Measurements from ENCODE around the gene IGSF3. TPM values are rescaled to one million over a fixed set of nuclear protein-coding genes. Genes with fewer than 3 reads are reported as not detected.
A peak's percentile ranks its signal among the peaks of the same experiment; 100 is the strongest.

IGSF3 gene
- total and polyA plus RNA-seq, 2 of the 8 experiments (the other 6 are each of a cell fraction or from before 2014, with no cell fraction given), result 30.0 to 32.2 TPM

GRCh38 chr1:116709666-116710167 lies 42.2 kb upstream of the IGSF3 start:
- H3K9me3 ChIP-seq (ENCODE audit: insufficient read depth in 2 of 2, low read depth in 1 of 2, low read length in 1 of 2), result peaks cover 0 to 9% of the 10 kb centered on the region in 2 experiments; a peak in 1 of 4 replicates
- H3K23me2 ChIP-seq (ENCODE audit: low read depth, low read length), result no peaks in the 10 kb centered on the region
- H2AK5ac ChIP-seq (ENCODE audit: low read depth, low read length), result no peak overlapping the region
- no peak overlapping the region for H4K91ac ChIP-seq (replicated peaks; ENCODE audit: insufficient read length, low read length)
- TF ChIP-seq GABPA (IDR thresholded peaks at IDR 0.05; ENCODE audit: borderline replicate concordance, insufficient read depth, low read length) (no peak), CBX8 (IDR thresholded peaks at IDR 0.05; ENCODE audit: borderline replicate concordance, low read depth, low read length) (no peak), CREB1 (IDR thresholded peaks at IDR 0.05) (no peak)
- no peak overlapping the region for H2BK12ac ChIP-seq (ENCODE audit: low read depth, low read length)
- no peak overlapping the region for H2BK20ac ChIP-seq (ENCODE audit: low read length)
- no peak overlapping the region for H2BK120ac ChIP-seq (replicated peaks; ENCODE audit: low read depth, low read length)
- no peaks in the 10 kb centered on the region for H4K20me1 ChIP-seq (replicated peaks in 1 of 2; ENCODE audit: control insufficient read depth in 1 of 2, insufficient read depth in 2 of 2, low read length in 2 of 2)
- ChIA-PET POLR2A (ENCODE audit: partially characterized antibody) (no interaction called here), CTCF (ENCODE audit: partially characterized antibody) (interaction anchor here (0.6 to 3.0 kb wide), 3 partner anchors 11 to 37 kb away, joined by 3 to 17 read pairs (median 6); no protein-coding TSS in a partner anchor)
- H4K8ac ChIP-seq (ENCODE audit: extremely low read depth, insufficient read depth, low read length), result no peak overlapping the region
- H3K27me3 ChIP-seq (replicated peaks in 1 of 4; ENCODE audit: control insufficient read depth in 3 of 4, extremely low read depth in 1 of 4, insufficient read depth in 3 of 4, low read length in 3 of 4), result no peaks in the 10 kb centered on the region
- H3K36me3 ChIP-seq (ENCODE audit: control insufficient read depth in 2 of 4, insufficient read depth in 4 of 4, low read length in 3 of 4), result no peaks in the 10 kb centered on the region
- DNase-seq (ENCODE audit: low read depth in 1 of 2, low spot score in 2 of 2), result no peak
- peaks cover 6 to 22% (median 9%) of the 10 kb centered on the region in 4 experiments for H3K4me1 ChIP-seq (replicated peaks in 1 of 4; ENCODE audit: control insufficient read depth in 3 of 4, insufficient read depth in 4 of 4, low read length in 3 of 4)
- H2BK15ac ChIP-seq (ENCODE audit: low read length), result no peak overlapping the region
- H2AFZ ChIP-seq (ENCODE audit: low read length), result no peak overlapping the region
- H4K5ac ChIP-seq (ENCODE audit: insufficient read length, low read depth, low read length), result no peak overlapping the region
- no peak overlapping the region for H3K23ac ChIP-seq (ENCODE audit: insufficient read length)
- 93% methylated on average over 7 of the region's 7 CpGs; no CpG with 5 or more reads in 1 of the 2 experiments for WGBS, 2 experiments (ENCODE audit: extremely low coverage in 1 of 2, insufficient coverage in 1 of 2, insufficient read length in 1 of 2, insufficient replicate concordance in 2 of 2, low coverage in 1 of 2, low lambda C conversion rate in 2 of 2, missing lambda C conversion rate in 1 of 2)
- no peak overlapping the region for H3K9ac ChIP-seq (replicated peaks in 1 of 4; ENCODE audit: extremely low read depth in 1 of 4, low read depth in 3 of 4, low read length in 3 of 4)
- no peaks in the 10 kb centered on the region for H3K79me2 ChIP-seq (ENCODE audit: control insufficient read depth in 1 of 2, insufficient read depth in 2 of 2, low read length in 2 of 2)
- no peak overlapping the region for H3K18ac ChIP-seq (ENCODE audit: extremely low read depth, low read length)
- no peak overlapping the region for H3K27ac ChIP-seq (ENCODE audit: low read depth, low read length)
- H3K4me3 ChIP-seq (ENCODE audit: extremely low read depth in 1 of 4, insufficient read depth in 2 of 4, low read depth in 3 of 4, low read length in 4 of 4), result no peak overlapping the region
- no peak overlapping the region for H2BK5ac ChIP-seq (ENCODE audit: low read depth, low read length)
- no peak for FAIRE-seq
- H3K14ac ChIP-seq (ENCODE audit: insufficient read length), result no peak overlapping the region
- no peak overlapping the region for H3K56ac ChIP-seq (replicated peaks; ENCODE audit: insufficient read length, low read depth, low read length)
- peak overlapping the region; percentile 70 for H3K4ac ChIP-seq (replicated peaks; ENCODE audit: insufficient read length, low read depth, low read length)
- H3K79me1 ChIP-seq (ENCODE audit: low read depth, low read length), result no peaks in the 10 kb centered on the region
- H3K4me2 ChIP-seq (ENCODE audit: insufficient read depth in 1 of 2, low read depth in 2 of 2, low read length in 2 of 2), result no peak overlapping the region

All from H1 (cell line).